Right renal cortex interstitium (tissue), 3 donors: Measurements from ENCODE around the gene BCL11A. TPM values are rescaled to one million over a fixed set of nuclear protein-coding genes. Genes with fewer than 3 reads are reported as not detected.

Experiments
- DNase-seq, 3 donors: peaks; one replicate each; pipeline ENCODE4 v3.0.0-alpha.2; 2013; ENCODE audit warnings: low read depth in 3 of 3, low spot score in 2 of 3
- polyA plus RNA-seq, 3 donors: library from polyadenylated mRNA; unstranded; fragments of 120-200 nt; gene quantifications; one replicate each; pipeline ENCODE4 v1.2.1, GENCODE V29; 2013; ENCODE audit not compliant: insufficient read length in 3 of 3

BCL11A gene
- polyA plus RNA-seq, 3 donors, result 9.9 to 11.7 (median 10.9) TPM

GRCh38 chr2:60529136-60529784 lies 24.2 kb downstream of the BCL11A start:
- no peak for DNase-seq

GRCh38 chr2:60528281-60529020 lies 25.0 kb downstream of the BCL11A start:
- no peak for DNase-seq

GRCh38 chr2:60527762-60528161 lies 25.7 kb downstream of the BCL11A start:
- DNase-seq, result no peak

GRCh38 chr2:60526623-60527022 lies 26.8 kb downstream of the BCL11A start:
- DNase-seq, result no peak

- DNase-seq, result no peak
Measured at GRCh38 chr2:60525899-60526298, 27.6 kb downstream of the BCL11A start.

GRCh38 chr2:60524874-60525273 lies 28.6 kb downstream of the BCL11A start:
- no peak for DNase-seq

- no peak for DNase-seq
Measured at GRCh38 chr2:60523963-60524362, 29.5 kb downstream of the BCL11A start.

GRCh38 chr2:60522462-60522861 lies 31.0 kb downstream of the BCL11A start:
- DNase-seq, result no peak

- DNase-seq, result no peak
Measured at GRCh38 chr2:60521626-60522025, 31.8 kb downstream of the BCL11A start.

- DNase-seq, result no peak
Measured at GRCh38 chr2:60520917-60521539, 32.4 kb downstream of the BCL11A start.

- no peak for DNase-seq
Measured at GRCh38 chr2:60520151-60520876, 33.1 kb downstream of the BCL11A start.

GRCh38 chr2:60519231-60519863 lies 34.1 kb downstream of the BCL11A start:
- DNase-seq, result no peak

- no peak for DNase-seq
Measured at GRCh38 chr2:60518567-60518966, 34.9 kb downstream of the BCL11A start.

- DNase-seq, result no peak
Measured at GRCh38 chr2:60517446-60517845, 36.0 kb downstream of the BCL11A start.

- DNase-seq, result no peak
Measured at GRCh38 chr2:60516826-60517225, 36.6 kb downstream of the BCL11A start.

GRCh38 chr2:60516383-60516811 lies 37.1 kb downstream of the BCL11A start:
- DNase-seq, result no peak

GRCh38 chr2:60515721-60516226 lies 37.7 kb downstream of the BCL11A start:
- DNase-seq, result no peak

- no peak for DNase-seq
Measured at GRCh38 chr2:60513996-60514395, 39.5 kb downstream of the BCL11A start.

GRCh38 chr2:60513191-60513590 lies 40.3 kb downstream of the BCL11A start:
- no peak for DNase-seq

GRCh38 chr2:60512641-60513040 lies 40.8 kb downstream of the BCL11A start:
- DNase-seq, result no peak
